Tibial nerve (tissue), 4 donors: ENCODE data around the gene ILDR2.

Source experiments
- EP300 ChIP-seq, 2 donors: sonication (generic); formaldehyde crosslinking; IDR thresholded peaks; one replicate each; pipeline ENCODE4 v1.6.1; 2017; ENCODE audit warnings: antibody characterized with exemption in 2 of 2, mild to moderate bottlenecking in 1 of 2
- POLR2A ChIP-seq, 2 donors: fragments of 450-650 bp; IDR thresholded peaks; one replicate each; pipeline ENCODE4 v1.6.1; 2017; ENCODE audit warnings: antibody characterized with exemption in 2 of 2, mild to moderate bottlenecking in 2 of 2, moderate library complexity in 2 of 2
- TF ChIP-seq, protein P1 (sequence below), 5 experiments: fragments of 200-600 bp in 3 of 5; fragments of 450-650 bp in 2 of 5; sonication (generic) in 3 of 5; IDR thresholded peaks; one replicate each; pipeline ENCODE4 v1.5.1; 2016 to 2019; ENCODE audit warnings: antibody characterized with exemption in 5 of 5, mild to moderate bottlenecking in 3 of 5, moderate library complexity in 2 of 5

DNA sequence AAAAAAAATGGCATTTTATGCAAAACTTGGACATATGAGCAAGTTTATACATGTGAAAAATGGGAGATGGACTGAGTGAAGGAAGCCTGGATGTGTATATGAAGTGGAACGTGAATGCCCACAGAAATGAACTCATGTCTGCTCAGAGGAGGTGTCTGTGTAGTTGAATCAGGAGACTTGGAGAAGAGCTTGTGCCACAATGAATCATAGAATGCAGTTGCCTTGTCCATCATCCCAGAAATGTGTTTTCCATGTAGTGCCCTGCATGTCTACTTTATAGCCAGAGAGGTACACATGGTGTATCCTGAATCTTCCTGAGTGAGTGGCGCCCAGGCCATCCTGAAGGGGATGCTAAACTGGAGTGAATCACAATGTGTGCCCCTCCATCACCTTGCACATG, 2.6 kb upstream of the ILDR2 start:
- no peak for TF ChIP-seq EP300 (IDR thresholded peaks at IDR 0.05)
- TF ChIP-seq, protein P1, sequence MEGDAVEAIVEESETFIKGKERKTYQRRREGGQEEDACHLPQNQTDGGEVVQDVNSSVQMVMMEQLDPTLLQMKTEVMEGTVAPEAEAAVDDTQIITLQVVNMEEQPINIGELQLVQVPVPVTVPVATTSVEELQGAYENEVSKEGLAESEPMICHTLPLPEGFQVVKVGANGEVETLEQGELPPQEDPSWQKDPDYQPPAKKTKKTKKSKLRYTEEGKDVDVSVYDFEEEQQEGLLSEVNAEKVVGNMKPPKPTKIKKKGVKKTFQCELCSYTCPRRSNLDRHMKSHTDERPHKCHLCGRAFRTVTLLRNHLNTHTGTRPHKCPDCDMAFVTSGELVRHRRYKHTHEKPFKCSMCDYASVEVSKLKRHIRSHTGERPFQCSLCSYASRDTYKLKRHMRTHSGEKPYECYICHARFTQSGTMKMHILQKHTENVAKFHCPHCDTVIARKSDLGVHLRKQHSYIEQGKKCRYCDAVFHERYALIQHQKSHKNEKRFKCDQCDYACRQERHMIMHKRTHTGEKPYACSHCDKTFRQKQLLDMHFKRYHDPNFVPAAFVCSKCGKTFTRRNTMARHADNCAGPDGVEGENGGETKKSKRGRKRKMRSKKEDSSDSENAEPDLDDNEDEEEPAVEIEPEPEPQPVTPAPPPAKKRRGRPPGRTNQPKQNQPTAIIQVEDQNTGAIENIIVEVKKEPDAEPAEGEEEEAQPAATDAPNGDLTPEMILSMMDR (IDR thresholded peaks at IDR 0.05), result no peak
- no peak for TF ChIP-seq POLR2A (IDR thresholded peaks at IDR 0.05)
